Trophoblast cell (in vitro differentiated cells and primary cell): ENCODE data around the gene MED12.
A peak's percentile ranks its signal among the peaks of the same experiment; 100 is the strongest.

Experiments used
- DNase-seq, 2 donors: peaks; one replicate each; pipeline ENCODE4 v3.0.0-alpha.2; 2016
- H2AFZ ChIP-seq: 2 replicates; pipeline ENCODE4 v1.6.1; 2013; ENCODE audit warnings: low read length, moderate library complexity, mild to moderate bottlenecking; ENCODE audit not compliant: insufficient read depth, poor library complexity
- H2AK5ac ChIP-seq: 2 replicates; pipeline ENCODE4 v1.6.1; 2013; ENCODE audit warnings: mild to moderate bottlenecking, low read length
- H2BK120ac ChIP-seq: 2 replicates; pipeline ENCODE4 v1.6.1; 2013; ENCODE audit warnings: low read length, mild to moderate bottlenecking, moderate library complexity; ENCODE audit not compliant: insufficient read depth, poor library complexity
- H2BK12ac ChIP-seq: 2 replicates; pipeline ENCODE4 v1.6.1; 2013; ENCODE audit warnings: mild to moderate bottlenecking, low read length, moderate library complexity
- H2BK5ac ChIP-seq: 2 replicates; pipeline ENCODE4 v1.6.1; 2013; ENCODE audit warnings: low read length, low read depth, moderate library complexity, mild to moderate bottlenecking; ENCODE audit not compliant: poor library complexity
- H3K14ac ChIP-seq: 2 replicates; pipeline ENCODE4 v1.6.1; 2013; ENCODE audit warnings: mild to moderate bottlenecking, low read length
- H3K18ac ChIP-seq: 2 replicates; pipeline ENCODE4 v1.6.1; 2013; ENCODE audit warnings: mild to moderate bottlenecking, low read length
- H3K23ac ChIP-seq: 2 replicates; pipeline ENCODE4 v1.6.1; 2013; ENCODE audit warnings: low read length
- H3K27ac ChIP-seq: 2 replicates; pipeline ENCODE4 v1.5.1; 2013; ENCODE audit warnings: low read depth, mild to moderate bottlenecking, inconsistent platforms, low read length, moderate library complexity
- H3K27me3 ChIP-seq: 2 replicates; pipeline ENCODE4 v1.6.1; 2013; ENCODE audit warnings: inconsistent platforms, mild to moderate bottlenecking, low read length, moderate library complexity; ENCODE audit not compliant: insufficient read depth
- H3K36me3 ChIP-seq, 2 experiments: 1 replicate in 1 of 2; 2 replicates in 1 of 2; pipeline ENCODE4 v1.6.1; 2013; ENCODE audit warnings: low read length in 2 of 2, mild to moderate bottlenecking in 2 of 2, moderate library complexity in 1 of 2; ENCODE audit not compliant: insufficient read depth in 2 of 2, control insufficient read depth in 1 of 2
- H3K4ac ChIP-seq: 2 replicates; pipeline ENCODE4 v1.6.1; 2013; ENCODE audit warnings: low read depth, mild to moderate bottlenecking, low read length, moderate library complexity
- H3K4me1 ChIP-seq, 2 experiments: 1 replicate in 1 of 2; 2 replicates in 1 of 2; pipeline ENCODE4 v1.6.1; 2013; ENCODE audit warnings: low read length in 2 of 2, mild to moderate bottlenecking in 2 of 2, moderate library complexity in 1 of 2; ENCODE audit not compliant: insufficient read depth in 2 of 2, control insufficient read depth in 1 of 2
- H3K4me2 ChIP-seq: 2 replicates; pipeline ENCODE4 v1.6.1; 2013; ENCODE audit warnings: inconsistent platforms, mild to moderate bottlenecking, low read length, moderate library complexity
- H3K4me3 ChIP-seq: 2 replicates; pipeline ENCODE4 v1.5.1; 2013; ENCODE audit warnings: mild to moderate bottlenecking, low read depth, low read length, inconsistent platforms
- H3K79me1 ChIP-seq: one replicate; pipeline ENCODE4 v1.6.1; 2013; ENCODE audit warnings: low read length
- H3K79me2 ChIP-seq: 2 replicates; pipeline ENCODE4 v1.6.1; 2013; ENCODE audit warnings: low read length, mild to moderate bottlenecking; ENCODE audit not compliant: control insufficient read depth, insufficient read depth, poor library complexity
- H3K9ac ChIP-seq: 2 replicates; pipeline ENCODE4 v1.6.1; 2013; ENCODE audit warnings: mild to moderate bottlenecking, low read length
- H3K9me3 ChIP-seq: 2 replicates; pipeline ENCODE4 v1.6.1; 2013; ENCODE audit warnings: low read depth, mild to moderate bottlenecking, control low read depth, inconsistent platforms, low read length; ENCODE audit not compliant: insufficient read depth
- H4K12ac ChIP-seq: 2 replicates; pipeline ENCODE4 v1.6.1; 2013; ENCODE audit warnings: low read depth, mild to moderate bottlenecking, low read length, moderate library complexity
- H4K8ac ChIP-seq: 2 replicates; pipeline ENCODE4 v1.6.1; 2013; ENCODE audit warnings: low read depth, mild to moderate bottlenecking, low read length, moderate library complexity
- H4K91ac ChIP-seq: one replicate; pipeline ENCODE4 v1.6.1; 2013; ENCODE audit warnings: low read depth, mild to moderate bottlenecking, low read length, moderate library complexity
- WGBS: extraction: QIAGEN DNeasy Blood & Tissue Kit; methylation state at CpG from one replicate; pipeline ENCODE4 v1.1.7; 2013; ENCODE audit warnings: missing lambda C conversion rate; ENCODE audit not compliant: insufficient read length, insufficient coverage; ENCODE audit errors: extremely low coverage; 5-methylcytosine and 5-hydroxymethylcytosine counted together

The MED12 gene

GRCh38 chrX:71082822-71083221 is 35.6 kb upstream of the MED12 start:
- H3K27me3 ChIP-seq = no peaks in the 10 kb centered on the region
- H3K4ac ChIP-seq = no peak overlapping the region
- no peak overlapping the region for H4K91ac ChIP-seq
- no peak overlapping the region for H4K8ac ChIP-seq
- no peaks in the 10 kb centered on the region for H3K36me3 ChIP-seq
- H4K12ac ChIP-seq = no peak overlapping the region
- H3K4me3 ChIP-seq = no peak overlapping the region
- no peak overlapping the region for H3K23ac ChIP-seq
- no peak overlapping the region for H3K9ac ChIP-seq
- no peak overlapping the region for H2BK12ac ChIP-seq
- H3K4me2 ChIP-seq = no peak overlapping the region
- H2AK5ac ChIP-seq = no peak overlapping the region
- no peak overlapping the region for H2BK120ac ChIP-seq
- H3K79me2 ChIP-seq = no peaks in the 10 kb centered on the region
- H3K79me1 ChIP-seq = no peaks in the 10 kb centered on the region
- no peak overlapping the region for H3K27ac ChIP-seq
- H3K9me3 ChIP-seq = no peaks in the 10 kb centered on the region
- H2AFZ ChIP-seq = no peak overlapping the region
- no peaks in the 10 kb centered on the region for H3K4me1 ChIP-seq
- H3K18ac ChIP-seq = no peak overlapping the region
- no peak for DNase-seq
- no peak overlapping the region for H3K14ac ChIP-seq
- WGBS = no CpG with 5 or more reads among the region's 4 CpGs
- H2BK5ac ChIP-seq = no peak overlapping the region

GRCh38 chrX:71085900-71086299 is 32.5 kb upstream of the MED12 start:
- no peak overlapping the region for H2BK12ac ChIP-seq
- H4K12ac ChIP-seq = no peak overlapping the region
- no peak overlapping the region for H2BK120ac ChIP-seq
- WGBS = no CpG with 5 or more reads among the region's 4 CpGs
- no peak overlapping the region for H2AFZ ChIP-seq
- no peaks in the 10 kb centered on the region for H3K79me1 ChIP-seq
- no peak overlapping the region for H3K4me3 ChIP-seq
- no peak overlapping the region for H3K4ac ChIP-seq
- H3K18ac ChIP-seq = no peak overlapping the region
- no peak overlapping the region for H3K9ac ChIP-seq
- H3K36me3 ChIP-seq = no peaks in the 10 kb centered on the region
- no peaks in the 10 kb centered on the region for H3K27me3 ChIP-seq
- no peaks in the 10 kb centered on the region for H3K4me1 ChIP-seq
- H3K9me3 ChIP-seq = no peaks in the 10 kb centered on the region
- H4K8ac ChIP-seq = no peak overlapping the region
- H3K79me2 ChIP-seq = no peaks in the 10 kb centered on the region
- H4K91ac ChIP-seq = no peak overlapping the region
- H3K14ac ChIP-seq = no peak overlapping the region
- no peak overlapping the region for H2AK5ac ChIP-seq
- H3K23ac ChIP-seq = no peak overlapping the region
- H2BK5ac ChIP-seq = no peak overlapping the region
- no peak for DNase-seq
- no peak overlapping the region for H3K4me2 ChIP-seq
- H3K27ac ChIP-seq = no peak overlapping the region

GRCh38 chrX:71091263-71091662 is 27.1 kb upstream of the MED12 start:
- no CpG with 5 or more reads among the region's 5 CpGs for WGBS
- Histone ChIP-seq H3K9ac (no peak overlapping the region), H2BK12ac (no peak overlapping the region), H4K8ac (no peak overlapping the region), H3K79me2 (no peaks in the 10 kb centered on the region), H2AFZ (no peak overlapping the region), H2BK5ac (no peak overlapping the region), H2AK5ac (no peak overlapping the region), H3K4me3 (no peak overlapping the region), H3K14ac (no peak overlapping the region), H3K9me3 (no peaks in the 10 kb centered on the region), H4K12ac (no peak overlapping the region), H3K4me1 (no peaks in the 10 kb centered on the region), H4K91ac (no peak overlapping the region), H3K18ac (no peak overlapping the region), H3K79me1 (peaks cover 2% of the 10 kb centered on the region), H3K27me3 (no peaks in the 10 kb centered on the region), H3K36me3 (no peaks in the 10 kb centered on the region), H3K23ac (no peak overlapping the region), H3K4me2 (no peak overlapping the region), H3K4ac (no peak overlapping the region), H3K27ac (no peak overlapping the region), H2BK120ac (no peak overlapping the region)
- no peak for DNase-seq

- Histone ChIP-seq H3K9ac (no peak overlapping the region), H2AK5ac (no peak overlapping the region), H3K27me3 (no peaks in the 10 kb centered on the region), H4K8ac (peak overlapping the region; percentile 43), H2AFZ (no peak overlapping the region), H3K36me3 (no peaks in the 10 kb centered on the region), H2BK5ac (no peak overlapping the region), H3K23ac (no peak overlapping the region), H3K4me1 (peaks cover 0 to 2% of the 10 kb centered on the region in 2 experiments), H3K79me2 (no peaks in the 10 kb centered on the region), H3K9me3 (no peaks in the 10 kb centered on the region), H3K79me1 (peaks cover 6% of the 10 kb centered on the region), H2BK120ac (no peak overlapping the region), H4K12ac (no peak overlapping the region), H3K4me2 (peak overlapping the region; percentile 90), H2BK12ac (no peak overlapping the region), H4K91ac (no peak overlapping the region), H3K4ac (no peak overlapping the region), H3K27ac (no peak overlapping the region), H3K4me3 (peak overlapping the region; percentile 65), H3K14ac (no peak overlapping the region), H3K18ac (no peak overlapping the region)
- DNase-seq = no peak
- WGBS = no CpG with 5 or more reads among the region's 6 CpGs
Measured at GRCh38 chrX:71095033-71095432, 23.4 kb upstream of the MED12 start.
